CD4-positive, alpha-beta T cell treated with Interleukin-10 for 1 hour (primary cell): ENCODE data around the gene CCNL2.
A peak's percentile ranks its signal among the peaks of the same experiment; 100 is the strongest.
"Not testable (repeated sequence)": the region's sequence is repeated elsewhere in the genome, so short reads cannot be mapped to it uniquely, and the experiment has no call there.

Experiments
- DNase-seq: peaks from one replicate; pipeline ENCODE4 v3.0.0-alpha.2; 2020

Gene CCNL2

DNA sequence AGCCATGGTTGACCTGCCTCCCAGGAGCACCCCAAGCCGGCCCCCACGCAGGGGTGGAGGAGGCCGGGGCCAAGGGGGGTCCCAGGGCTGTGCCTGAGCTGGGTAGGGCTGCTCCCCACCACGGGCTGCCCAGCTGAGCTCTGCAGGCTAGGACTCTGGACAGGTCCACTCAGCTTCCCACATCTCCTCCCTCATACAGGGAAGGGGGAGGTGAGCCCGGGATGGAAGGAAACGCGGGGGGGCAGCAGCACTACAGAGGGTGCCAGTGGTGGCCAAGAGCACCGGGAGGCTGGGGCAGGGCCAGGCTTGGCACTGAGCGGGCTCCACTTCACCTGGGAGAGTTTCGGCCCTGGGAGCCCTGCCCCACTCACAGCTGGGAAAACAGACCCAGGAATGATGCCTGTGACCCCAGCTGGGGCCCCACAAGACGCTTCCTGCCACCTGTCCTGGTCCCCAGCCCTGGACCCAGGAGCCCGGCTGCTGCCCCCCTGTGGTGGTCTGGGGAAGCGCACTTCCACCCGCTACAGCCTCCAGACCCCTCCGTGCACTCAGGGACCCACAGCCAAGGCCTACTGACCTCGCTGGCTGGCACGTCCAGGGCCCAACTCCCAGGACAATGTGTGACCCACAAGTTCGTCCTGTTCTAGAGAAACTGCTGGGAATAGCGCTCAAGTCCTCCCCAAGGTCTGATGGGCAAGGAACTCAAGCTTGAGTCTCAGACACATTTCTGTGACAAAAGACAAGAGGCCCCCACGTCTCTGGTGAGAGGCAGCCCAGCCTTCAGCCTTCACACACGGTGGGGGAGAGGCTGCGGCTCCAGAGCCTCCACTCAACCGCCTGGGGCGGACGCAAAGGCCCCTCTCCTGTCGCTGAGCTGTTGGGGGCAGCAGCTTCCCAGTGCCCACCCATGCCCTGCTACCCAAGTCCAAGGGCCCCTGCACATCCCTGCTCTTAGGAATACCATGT lies 27.1 kb downstream of the CCNL2 start:
- peak; percentile 79 for DNase-seq

DNA sequence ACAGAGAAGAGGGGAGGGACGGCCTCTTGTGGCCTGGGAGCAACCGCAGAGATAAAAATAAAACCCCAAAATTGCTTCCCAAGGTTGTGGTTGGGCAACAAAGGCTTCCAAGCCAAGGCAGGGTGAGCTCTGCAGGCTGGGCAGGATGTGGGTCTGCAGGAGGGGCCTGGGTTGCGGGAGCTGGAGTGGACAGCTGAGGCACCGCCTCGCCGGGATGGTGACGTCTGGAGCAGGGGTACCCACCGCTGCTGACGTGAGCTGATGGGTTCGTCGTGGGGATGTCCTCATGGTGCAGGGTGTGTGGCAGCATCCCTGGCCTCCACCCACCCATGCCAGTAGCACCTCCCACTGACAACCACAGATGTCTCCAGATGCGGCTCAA lies 27.8 kb downstream of the CCNL2 start:
- DNase-seq: peak; percentile 85

DNA sequence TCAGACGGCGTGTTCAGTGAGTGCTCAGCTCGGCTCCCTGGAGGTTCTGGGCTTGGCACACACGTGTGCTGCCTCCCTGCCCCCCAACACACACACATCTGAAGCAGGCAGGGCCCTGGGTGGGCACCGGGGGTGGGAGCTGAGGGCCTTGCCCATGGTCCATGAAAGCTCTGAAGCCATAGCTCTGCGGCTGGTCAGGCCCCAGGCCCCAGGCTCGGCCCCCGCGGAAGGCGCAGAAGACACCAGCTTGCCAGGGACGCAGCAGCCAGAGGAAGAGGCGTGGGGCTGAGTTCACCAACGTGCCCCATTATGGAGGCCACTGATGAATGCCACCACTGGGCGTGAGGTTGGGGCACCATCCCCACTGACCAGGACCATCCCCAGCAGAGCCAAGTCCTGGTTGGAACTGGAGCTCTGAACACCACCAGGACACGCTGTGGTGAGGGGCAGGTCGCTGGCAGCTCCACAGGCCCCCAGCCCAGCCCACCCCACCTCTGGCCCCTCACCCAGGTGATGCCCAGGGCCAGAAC lies 28.3 kb downstream of the CCNL2 start:
- DNase-seq: no peak

DNA sequence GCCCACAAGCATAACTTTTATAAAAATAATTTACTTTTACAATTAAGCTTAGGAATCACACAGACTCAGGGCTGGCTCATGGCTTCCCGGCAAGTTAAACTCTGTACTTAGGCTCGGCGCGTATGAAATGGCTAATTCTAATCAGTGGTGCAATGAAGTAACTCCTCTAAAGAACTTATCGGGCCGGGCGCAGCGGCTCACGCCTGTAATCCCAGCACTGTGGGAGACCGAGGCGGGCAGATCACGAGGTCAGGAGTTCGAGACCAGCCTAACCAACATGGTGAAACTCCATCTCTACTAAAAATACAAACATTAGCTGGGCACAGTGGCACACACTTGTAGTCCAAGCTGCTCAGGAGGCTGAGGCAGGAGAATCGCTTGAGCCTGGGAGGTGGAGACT lies 29.0 kb downstream of the CCNL2 start:
- DNase-seq: not testable (repeated sequence)

DNA sequence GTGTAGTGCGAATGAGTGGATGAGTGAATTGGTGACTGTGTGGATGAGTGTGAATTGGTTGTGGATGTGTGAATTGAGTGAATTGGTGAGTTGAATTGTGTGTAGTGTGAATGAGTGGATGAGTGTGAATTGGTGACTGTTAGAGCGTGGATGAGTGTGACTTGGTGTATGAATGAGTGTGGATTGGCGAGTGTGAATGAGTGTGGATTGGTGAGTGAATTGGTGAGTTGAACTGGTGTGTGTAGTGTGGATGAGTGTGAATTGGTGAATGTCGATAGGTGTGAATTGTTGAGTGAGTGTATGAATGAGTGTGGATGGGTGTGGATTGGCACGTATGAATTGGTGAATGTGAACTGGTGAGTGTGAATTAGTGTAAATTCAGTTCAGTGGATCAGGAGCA lies 31.8 kb downstream of the CCNL2 start:
- no peak for DNase-seq

DNA sequence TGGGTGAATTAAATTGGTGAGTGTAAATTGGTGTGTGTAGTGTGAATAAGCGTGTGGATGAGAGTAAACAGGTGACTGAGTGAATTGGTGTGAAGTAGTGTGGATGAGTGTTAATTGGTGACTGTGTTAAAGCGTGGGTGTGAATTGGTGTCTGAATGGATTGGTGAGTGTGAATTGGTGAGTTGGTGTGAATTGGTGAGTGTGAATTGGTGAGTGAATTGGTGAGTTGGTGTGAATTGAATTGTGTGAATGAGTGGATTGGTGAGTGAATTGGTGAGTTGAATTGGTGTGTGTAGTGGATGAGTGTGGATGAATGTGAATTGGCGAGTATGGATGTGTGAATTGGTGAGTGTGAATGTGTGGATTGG lies 32.5 kb downstream of the CCNL2 start:
- no peak for DNase-seq

DNA sequence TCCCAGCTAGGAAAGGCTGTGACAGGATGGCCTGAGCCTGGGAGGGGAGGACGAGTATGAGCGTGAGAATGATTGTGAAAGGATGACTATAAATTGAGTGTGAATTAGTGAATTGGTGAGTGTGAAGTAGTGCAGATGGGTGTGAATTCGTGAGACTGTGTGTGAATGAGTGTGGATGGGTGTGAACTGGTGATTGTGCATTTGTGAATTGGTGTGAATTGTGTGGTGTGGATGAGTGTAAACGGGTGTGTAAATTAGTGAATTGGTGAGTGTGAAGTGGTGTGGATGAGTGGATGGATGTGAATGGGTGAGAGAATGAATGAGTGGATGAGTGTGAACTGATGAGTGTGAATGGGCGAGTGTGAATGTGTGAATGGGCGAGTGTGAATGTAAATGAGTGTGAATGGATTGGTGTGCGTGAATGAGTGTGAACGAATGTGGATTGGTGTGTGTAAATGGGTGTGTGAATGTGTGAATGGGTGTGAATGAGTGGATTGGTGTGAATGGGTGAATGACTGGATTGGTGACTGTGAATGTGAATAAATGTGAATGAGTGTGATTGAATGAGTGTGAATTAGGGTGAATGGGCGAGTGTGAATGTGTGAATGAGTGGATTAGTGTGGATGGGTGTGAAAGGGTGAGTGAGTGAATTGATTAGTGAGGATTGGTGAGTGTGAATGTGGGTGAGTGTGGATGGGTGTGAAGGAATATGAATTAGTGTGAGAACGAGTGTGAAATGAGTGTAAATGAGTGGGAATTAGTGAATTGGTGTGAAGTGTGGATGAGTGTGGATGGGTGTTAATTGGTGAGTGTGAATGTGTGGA lies 33.0 kb downstream of the CCNL2 start:
- no peak for DNase-seq

DNA sequence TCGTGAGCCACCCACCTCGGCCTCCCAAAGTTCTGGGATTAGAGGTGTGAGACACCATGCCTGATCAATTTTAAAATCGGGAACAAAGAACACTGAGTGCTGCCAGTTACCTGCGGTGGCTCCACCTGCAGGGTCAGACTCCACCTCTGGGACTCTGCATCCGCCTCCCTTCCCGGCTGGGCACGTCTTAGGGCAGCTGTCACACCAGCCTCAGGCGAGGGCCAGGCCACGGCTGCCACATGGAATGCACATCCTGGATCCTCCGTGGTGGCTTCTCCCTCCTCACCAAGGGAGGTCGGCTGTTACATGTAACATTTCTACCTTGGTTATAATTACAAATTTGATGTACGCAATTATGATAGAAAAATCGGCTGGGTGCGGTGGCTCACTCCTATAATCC lies 34.9 kb downstream of the CCNL2 start:
- no peak for DNase-seq

DNA sequence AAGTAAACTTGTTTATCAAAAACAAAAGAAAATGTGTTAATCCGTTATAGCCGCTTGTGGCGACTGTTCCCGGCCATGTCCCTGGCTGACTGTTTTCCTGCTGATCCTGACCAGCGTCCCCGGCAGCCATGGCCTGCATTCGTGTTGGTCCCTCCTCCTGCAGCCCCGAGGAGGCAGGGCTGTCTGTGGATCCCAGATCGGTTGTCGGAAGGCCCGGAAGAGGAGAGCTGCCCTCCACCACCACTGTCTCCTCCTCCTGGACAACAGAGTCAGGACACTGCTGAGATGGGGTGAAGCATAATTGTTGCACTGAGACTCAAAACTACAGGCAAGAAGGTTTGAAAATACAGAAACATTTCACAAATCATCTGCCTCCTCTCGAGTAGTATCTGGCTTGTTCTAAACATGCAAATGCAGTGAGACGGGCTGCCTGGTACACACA lies 37.1 kb downstream of the CCNL2 start:
- DNase-seq: no peak

DNA sequence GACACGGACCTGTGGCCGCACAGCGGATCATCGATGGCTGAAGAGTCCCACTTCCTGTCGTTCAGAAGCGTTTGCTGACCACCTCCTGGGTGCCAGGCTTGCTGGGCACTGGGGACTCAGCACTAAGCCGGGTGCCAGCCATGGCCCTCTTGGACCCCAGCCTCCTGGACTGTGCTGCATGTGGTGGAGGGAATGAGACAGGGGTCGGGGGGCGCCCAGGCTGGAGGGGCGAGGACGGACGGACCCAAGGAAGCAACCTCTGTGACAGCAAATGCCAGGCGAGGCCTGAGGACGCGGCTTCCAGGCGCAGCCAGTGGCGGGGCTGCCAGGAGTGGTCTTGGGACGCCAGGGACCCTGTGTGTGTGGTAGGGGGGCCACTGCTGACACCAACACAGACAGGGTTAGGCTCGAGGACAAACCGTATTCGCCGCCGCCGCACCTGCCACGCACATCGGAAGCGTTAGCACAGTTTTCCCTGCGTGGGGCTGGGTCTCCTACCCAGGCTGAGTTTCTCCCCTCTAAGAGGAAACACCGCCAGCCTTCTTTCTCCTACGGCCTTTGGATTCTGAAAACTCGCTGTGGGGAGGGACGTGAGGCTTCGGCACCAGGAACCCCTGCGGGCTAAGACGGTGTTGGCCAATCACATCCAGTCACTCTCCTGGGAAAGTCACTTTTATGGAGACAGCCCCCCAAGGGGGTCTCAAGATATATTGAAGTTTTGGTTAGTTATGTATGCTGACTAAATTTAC lies 37.7 kb downstream of the CCNL2 start:
- DNase-seq: no peak

DNA sequence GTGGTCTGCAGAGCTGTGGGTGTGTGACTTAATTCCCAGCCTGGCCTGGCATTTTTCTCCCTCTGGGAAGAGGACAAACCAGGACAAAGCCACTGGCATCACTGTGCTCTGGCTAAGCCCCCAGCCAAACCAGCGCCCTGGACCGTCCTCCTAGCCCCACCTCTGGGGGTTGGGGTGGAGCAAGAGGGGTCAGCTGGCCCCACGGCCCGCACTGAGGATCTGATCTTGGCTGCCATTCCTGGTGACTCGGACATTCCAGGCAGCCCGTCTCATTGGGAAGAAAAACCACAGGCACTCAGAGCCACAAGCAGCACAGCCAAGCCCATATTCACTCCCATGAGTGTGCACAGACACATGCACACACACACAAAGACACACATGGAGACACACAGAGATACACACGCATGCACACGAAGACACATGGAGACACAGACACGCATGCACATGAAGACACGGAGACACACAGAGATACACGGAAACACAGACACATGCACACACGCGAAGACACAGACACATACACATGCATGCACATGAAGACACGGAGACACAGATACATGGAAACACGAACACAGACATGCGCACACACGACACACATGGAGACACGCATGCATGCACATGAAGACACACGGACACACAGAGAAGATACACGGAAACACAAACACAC lies 38.5 kb downstream of the CCNL2 start:
- no peak for DNase-seq

DNA sequence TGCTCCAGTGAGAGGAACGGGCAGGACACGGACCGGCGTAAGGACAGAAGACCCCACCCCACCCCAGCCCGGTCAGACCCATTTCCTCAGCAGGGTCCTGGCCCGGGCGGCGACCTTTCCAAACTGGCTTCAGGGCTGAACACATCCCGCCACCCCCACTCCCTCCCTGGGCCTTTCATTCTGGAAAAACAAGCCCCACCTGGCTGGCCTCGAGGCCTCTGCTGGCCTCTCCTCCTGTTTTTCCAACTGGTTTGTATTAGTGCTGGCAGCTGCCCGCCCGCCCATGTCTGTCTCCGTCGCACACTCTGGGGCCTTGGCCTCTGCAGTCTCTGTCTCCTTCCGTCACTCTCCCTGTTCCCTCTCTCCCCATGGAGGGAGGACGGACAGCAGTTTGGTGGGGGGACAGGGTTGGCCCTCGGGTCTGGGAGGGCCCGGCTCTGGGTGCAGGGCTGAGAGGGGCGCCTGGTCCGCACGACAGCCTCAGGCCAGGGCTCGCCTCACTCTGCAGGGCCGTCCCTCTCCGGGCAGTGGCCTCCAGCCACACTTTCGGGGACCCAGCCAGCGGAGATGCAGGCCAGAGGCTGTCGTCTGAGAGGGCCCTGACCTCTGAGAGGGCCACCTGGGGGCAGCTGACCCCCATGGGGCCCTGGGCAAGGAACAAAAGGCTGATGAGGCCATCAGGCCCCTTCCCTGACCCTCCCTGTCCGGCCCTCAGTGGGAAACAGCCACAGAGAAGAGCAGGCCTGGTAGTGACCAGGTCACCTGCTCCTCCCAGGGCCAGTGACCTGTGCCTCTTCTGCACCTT lies 39.3 kb downstream of the CCNL2 start:
- DNase-seq: no peak

DNA sequence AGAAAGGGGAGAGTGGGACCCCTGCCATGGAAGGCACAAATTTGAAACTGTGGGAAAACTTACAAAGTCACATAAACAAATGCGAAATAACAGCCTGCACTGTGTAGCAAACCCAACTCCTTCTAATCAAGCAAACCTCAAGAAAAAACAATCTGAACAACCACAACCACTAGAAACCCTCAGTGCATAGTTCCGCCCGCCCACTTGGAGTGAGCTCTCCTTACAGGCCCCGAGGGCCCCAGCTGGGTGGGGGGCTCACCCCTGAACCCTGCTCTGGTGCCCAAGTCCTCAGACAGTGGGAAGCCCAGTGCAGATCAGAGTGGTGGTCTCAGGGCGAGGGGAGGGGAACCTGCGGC lies 39.8 kb downstream of the CCNL2 start:
- no peak for DNase-seq

DNA sequence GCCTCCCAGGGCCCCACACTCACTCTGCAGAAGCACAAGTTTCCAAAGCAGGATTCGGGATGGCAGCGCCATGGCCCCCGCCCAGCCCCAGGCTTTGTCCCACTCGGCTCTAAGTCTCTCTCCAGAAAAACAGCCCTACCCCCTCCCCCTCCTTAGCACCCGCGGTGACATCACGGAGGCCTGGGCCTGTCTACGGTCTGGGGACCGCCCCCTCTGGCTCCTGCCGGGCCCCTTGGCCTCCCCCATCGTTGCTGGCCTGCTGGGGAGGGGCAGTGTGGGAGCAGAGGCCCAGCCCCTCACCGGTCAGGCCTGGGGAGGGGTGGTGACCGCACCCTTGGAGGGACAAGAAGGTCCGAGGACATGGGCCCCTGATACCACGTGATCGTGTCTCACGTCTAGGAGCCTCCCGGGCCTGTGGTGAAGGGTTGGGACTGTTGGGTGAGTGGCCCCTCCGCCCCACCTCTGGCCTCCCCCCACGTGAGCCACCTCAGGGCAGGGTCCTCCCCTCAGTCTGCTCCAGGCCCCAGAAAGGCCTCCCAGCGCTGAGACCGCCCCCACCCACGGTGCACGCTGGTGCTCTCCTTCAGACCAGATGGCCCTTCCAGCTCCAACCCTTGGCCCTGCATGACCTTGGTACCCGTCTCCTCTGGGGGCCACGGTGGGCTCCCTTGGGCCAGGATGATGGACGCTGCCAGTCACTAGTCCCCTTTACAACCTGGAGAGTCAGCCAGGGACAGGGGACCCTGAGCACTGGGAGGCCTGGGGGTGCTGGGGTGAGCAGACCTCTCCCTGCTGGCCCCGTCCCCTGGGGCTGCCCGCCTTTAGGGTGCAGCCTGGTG lies 40.5 kb downstream of the CCNL2 start, which contains the start of gene MXRA8:
TSS of gene MXRA8 (minus strand) at position 123 of the 839 bp plus-strand sequence. CDS start at position 72, 51 bp downstream.
- no peak for DNase-seq

DNA sequence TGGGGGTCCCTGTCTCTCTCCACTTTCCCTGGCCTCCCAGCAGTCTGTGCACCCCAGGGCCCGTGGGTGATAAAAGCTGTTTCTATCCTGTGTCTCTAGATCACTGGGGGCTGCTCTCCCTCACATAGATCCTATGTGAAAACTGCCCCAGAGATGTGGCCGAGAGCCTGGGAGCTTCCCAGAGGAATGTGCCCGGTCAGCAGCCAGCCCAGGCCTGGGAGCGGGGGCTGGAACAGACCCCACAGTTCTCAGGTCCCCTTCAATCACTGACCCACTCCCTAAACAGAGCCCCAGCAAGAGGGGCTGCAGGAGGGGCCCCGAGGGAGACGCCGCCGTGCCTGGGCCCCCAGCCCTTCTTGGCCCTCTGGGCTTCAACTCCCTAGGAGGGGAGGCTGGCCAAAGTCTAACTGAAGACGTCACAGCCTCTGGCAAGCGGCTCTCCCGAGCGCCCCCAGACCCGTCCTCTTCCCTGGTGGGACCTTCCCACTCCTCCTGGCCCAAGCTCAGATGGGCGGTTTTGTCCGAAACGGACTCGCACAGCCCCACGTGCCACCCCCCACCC lies 41.2 kb downstream of the CCNL2 start:
- DNase-seq: no peak

DNA sequence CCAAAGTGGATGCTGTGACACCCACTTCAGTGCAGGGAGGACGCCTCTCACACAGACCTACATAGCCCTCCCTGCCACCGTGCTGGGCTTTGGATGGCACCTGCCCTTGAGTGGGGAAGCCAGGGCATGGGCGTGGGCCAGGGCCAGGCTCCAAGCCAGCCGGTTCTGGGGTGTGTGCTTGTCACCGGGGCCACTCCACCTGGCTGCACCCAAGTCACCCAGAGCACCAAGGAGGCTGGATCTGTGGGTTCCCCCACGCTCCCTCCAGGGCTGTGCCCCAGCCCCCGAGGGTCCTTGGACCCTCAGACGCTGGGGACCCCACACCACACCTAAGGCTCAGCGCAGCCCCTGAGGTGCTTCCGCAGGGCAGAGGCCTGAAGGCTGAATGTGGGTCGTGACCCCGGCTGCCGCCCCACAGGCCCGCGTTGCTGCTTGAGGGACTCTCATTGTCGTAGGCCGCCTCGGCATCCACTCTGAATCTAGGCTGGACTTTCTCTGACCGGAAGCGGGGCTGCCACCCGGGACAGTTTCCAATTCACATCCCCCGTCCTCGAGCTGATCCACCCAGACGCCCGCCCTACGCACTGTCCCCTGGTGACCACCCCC lies 42.2 kb downstream of the CCNL2 start:
- DNase-seq: no peak

DNA sequence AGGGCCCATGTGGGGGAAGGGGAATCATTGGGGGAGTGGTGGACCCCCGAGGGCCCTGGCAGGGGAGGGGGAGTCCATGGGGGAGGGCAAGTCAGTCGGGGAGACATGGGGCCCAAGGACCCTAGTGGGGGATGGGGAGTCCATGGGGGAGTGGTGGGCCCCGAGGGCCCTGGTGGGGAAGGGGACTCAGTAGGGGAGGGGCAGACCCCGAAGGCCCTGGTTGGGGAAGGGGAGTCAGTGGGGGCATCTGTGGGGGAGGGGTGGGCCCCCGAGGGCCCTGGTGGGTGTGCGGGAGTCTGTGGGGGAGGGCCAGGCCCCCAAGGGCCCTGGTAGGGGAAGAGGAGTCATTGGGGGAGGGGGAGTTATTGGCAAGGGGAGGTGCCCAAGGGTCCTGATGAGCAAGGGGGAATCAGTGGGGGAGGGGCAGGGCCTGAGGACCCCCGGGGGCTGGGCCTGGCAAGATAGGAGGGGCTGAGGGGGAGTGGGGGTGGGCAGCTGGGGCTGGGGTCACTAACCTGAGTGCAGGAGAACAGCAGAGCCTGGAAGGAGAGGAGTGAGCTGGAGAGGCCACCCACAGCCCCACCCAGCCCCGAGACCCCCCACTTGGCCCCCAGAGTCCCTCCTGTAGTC lies 42.9 kb downstream of the CCNL2 start:
- no peak for DNase-seq

DNA sequence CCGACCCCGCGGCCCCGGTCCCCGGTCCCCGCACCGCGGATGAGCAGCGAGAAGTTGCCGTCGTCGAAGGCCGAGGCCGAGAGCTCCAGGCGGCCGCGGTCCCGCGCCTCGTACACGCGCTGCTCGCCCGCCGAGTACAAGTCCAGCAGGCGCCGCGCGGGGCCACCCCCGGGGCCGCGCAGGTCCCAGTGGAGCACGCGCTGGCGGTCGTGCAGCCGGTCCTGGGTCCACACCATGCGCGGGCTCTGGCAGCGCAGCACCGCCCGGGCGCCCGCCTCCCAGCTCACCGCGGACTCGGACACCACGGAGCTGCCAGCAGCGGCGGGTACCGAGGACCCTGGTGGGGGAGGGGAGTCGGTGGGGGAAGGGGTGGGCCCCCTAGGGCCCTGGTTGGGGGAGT lies 43.7 kb downstream of the CCNL2 start:
- DNase-seq: no peak
